GM12801 (cell line): Measurements from ENCODE around the gene ACSS1.

Experiments
- CTCF ChIP-seq: IDR thresholded peaks from one replicate; pipeline ENCODE4 v1.5.1; 2011; ENCODE audit warnings: control low read depth; ENCODE audit not compliant: insufficient read length; ENCODE audit errors: extremely low read depth

ACSS1 gene

GRCh38 chr20:25011261-25011660 lies 46.7 kb downstream of the ACSS1 start:
- TF ChIP-seq CTCF: no peak

GRCh38 chr20:25009218-25010145 lies 48.5 kb downstream of the ACSS1 start:
- TF ChIP-seq CTCF: no peak

- no peak for TF ChIP-seq CTCF
These were observed 49.3 kb downstream of the ACSS1 start for GRCh38 chr20:25008388-25009217.

- TF ChIP-seq CTCF: no peak
These were observed 50.2 kb downstream of the ACSS1 start for GRCh38 chr20:25007491-25008305.

GRCh38 chr20:25006431-25007167 lies 51.3 kb downstream of the ACSS1 start:
- no peak for TF ChIP-seq CTCF

- no peak for TF ChIP-seq CTCF
These were observed 52.3 kb downstream of the ACSS1 start for GRCh38 chr20:25005661-25006060.
